MM.1S (cell line): ENCODE data around the gene TGIF1.

Experiments used
- DNase-seq: peaks from one replicate; pipeline ENCODE4 v3.0.0-alpha.2; 2015
- H2AFZ ChIP-seq: fragments of 300-600 bp; sonication (generic); 2 replicates; pipeline ENCODE4 v1.6.0; 2016; ENCODE audit warnings: antibody characterized with exemption, low read length
- H3F3A ChIP-seq: fragments of 300-600 bp; sonication (generic); 2 replicates; pipeline ENCODE4 v1.6.1; 2016; ENCODE audit warnings: mild to moderate bottlenecking, antibody characterized with exemption, low read length, moderate library complexity, mixed read lengths; ENCODE audit not compliant: insufficient read depth
- H3K27ac ChIP-seq: fragments of 300-600 bp; sonication (generic); 2 replicates; pipeline ENCODE4 v1.5.1; 2016; ENCODE audit warnings: mild to moderate bottlenecking, low read length
- H3K27me3 ChIP-seq: fragments of 300-600 bp; sonication (generic); replicated peaks from 2 replicates; pipeline ENCODE4 v1.6.0; 2016; ENCODE audit warnings: low read length; ENCODE audit not compliant: insufficient read depth
- H3K36me3 ChIP-seq: fragments of 300-600 bp; sonication (generic); replicated peaks from 2 replicates; pipeline ENCODE4 v1.6.1; 2016; ENCODE audit warnings: mild to moderate bottlenecking, low read length, mixed read lengths; ENCODE audit not compliant: insufficient read depth
- H3K4me1 ChIP-seq: fragments of 300-600 bp; sonication (generic); 2 replicates; pipeline ENCODE4 v1.6.1; 2016; ENCODE audit warnings: low read length, mixed read lengths
- H3K4me2 ChIP-seq: fragments of 300-600 bp; sonication (generic); 2 replicates; pipeline ENCODE4 v1.6.0; 2016; ENCODE audit warnings: low read depth, low read length
- H3K4me3 ChIP-seq: fragments of 300-600 bp; sonication (generic); 2 replicates; pipeline ENCODE4 v1.5.1; 2016; ENCODE audit warnings: low read length, mixed read lengths
- H3K79me2 ChIP-seq: fragments of 300-600 bp; sonication (generic); 2 replicates; pipeline ENCODE4 v1.6.1; 2016; ENCODE audit warnings: mixed run types, low read length, mixed read lengths
- H3K9ac ChIP-seq: fragments of 300-600 bp; sonication (generic); 2 replicates; pipeline ENCODE4 v1.6.1; 2016; ENCODE audit warnings: low read length, mixed read lengths
- H3K9me2 ChIP-seq: fragments of 300-600 bp; sonication (generic); replicated peaks from 2 replicates; pipeline ENCODE4 v1.6.1; 2016; ENCODE audit warnings: mild to moderate bottlenecking, low read length, mixed read lengths; ENCODE audit not compliant: insufficient read depth
- H3K9me3 ChIP-seq: fragments of 300-600 bp; sonication (generic); replicated peaks from 2 replicates; pipeline ENCODE4 v1.6.1; 2016; ENCODE audit warnings: mild to moderate bottlenecking, low read length, mixed read lengths; ENCODE audit not compliant: insufficient read depth
- H4K20me1 ChIP-seq: fragments of 300-600 bp; sonication (generic); 2 replicates; pipeline ENCODE4 v1.6.1; 2016; ENCODE audit warnings: mild to moderate bottlenecking, low read length, moderate library complexity, mixed read lengths; ENCODE audit not compliant: insufficient read depth
- CTCF ChIP-seq: fragments of 300-600 bp; sonication (generic); IDR thresholded peaks from 2 replicates; pipeline ENCODE4 v1.5.1; 2016; ENCODE audit warnings: antibody characterized with exemption, low read length, mixed read lengths
- EZH2 ChIP-seq: fragments of 300-600 bp; sonication (generic); optimal IDR thresholded peaks from 2 replicates; pipeline ENCODE3; 2017; ENCODE audit warnings: low read depth, mild to moderate bottlenecking, antibody characterized with exemption, low read length, mixed read lengths
- EZH2phosphoT487 ChIP-seq: fragments of 300-600 bp; sonication (generic); IDR thresholded peaks from 2 replicates; pipeline ENCODE4 v1.6.1; 2018; ENCODE audit warnings: antibody characterized with exemption, low read length

TGIF1 gene

DNA sequence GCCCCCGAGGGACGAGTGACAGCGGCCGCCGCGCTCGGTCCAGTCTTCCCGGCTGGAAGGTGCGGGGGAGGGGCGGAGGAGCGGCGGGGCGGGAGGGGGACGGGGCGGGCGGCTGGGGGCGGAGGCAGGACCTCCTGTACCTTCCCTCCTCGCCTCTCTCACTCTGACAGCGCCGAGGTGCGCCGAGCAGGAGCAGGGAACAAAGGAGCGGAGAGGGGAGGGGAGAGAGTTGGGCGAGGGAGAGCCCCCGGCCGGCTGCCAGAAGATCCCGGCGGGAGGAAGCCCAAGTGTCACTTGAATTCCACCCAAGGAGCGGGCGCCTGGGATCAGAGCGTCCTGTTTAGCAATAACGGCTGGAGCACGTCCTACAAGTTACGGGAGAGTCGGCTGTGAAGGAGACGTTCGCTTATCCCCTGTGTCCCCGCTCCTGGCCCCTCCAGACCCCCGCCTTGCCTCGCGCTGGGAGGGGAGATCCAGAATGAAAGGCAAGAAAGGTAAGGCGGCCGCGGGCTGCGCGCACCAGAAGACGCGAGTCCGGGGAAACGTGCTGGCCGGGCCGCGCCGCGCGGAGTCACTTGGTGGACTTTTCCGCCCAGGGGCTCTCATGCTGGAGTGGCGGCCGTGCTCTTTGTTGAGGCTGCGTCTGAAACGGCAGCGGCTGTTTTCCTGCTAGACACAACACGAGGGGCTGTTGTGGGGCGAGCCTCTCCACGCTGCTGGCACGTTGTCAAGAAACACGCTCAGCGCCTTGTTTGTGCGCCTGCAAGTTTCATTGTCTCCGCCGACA lies at the start of gene TGIF1:
Gene TGIF1 (plus strand): TSS at position 161 of the 787 bp plus-strand sequence. CDS start 318 bp downstream, at position 479.
- Histone ChIP-seq H3F3A (peaks cover 34% of the 10 kb centered on the region), H3K27ac (peak within 1 kb of the TSS; percentile 93), H2AFZ (peak within 1 kb of the TSS; percentile 89), H3K9me2 (no peaks in the 10 kb centered on the region), H3K9me3 (no peaks in the 10 kb centered on the region), H3K27me3 (peaks cover 57% of the 10 kb centered on the region), H3K4me2 (peak within 1 kb of the TSS; percentile 96), H3K79me2 (no peaks in the 10 kb centered on the region), H3K4me3 (peak within 1 kb of the TSS; percentile 75), H3K4me1 (peaks cover 12% of the 10 kb centered on the region), H3K36me3 (no peaks in the 10 kb centered on the region), H3K9ac (peak within 1 kb of the TSS; percentile 91), H4K20me1 (no peaks in the 10 kb centered on the region)
- no peak for TF ChIP-seq CTCF
- TF ChIP-seq EZH2phosphoT487, result no peak
- TF ChIP-seq EZH2, result no peak
- DNase-seq, result no peak

- no peak overlapping the region for H3K4me3 ChIP-seq
- no peaks in the 10 kb centered on the region for H3K79me2 ChIP-seq
- DNase-seq, result no peak
- H3K4me1 ChIP-seq, result 0 out of 2 replicates have a peak, but pooled peaks cover 3% of the 10 kb centered on the region
- no peaks in the 10 kb centered on the region for H3K9me2 ChIP-seq
- H3K27me3 ChIP-seq, result no peaks in the 10 kb centered on the region
- H3K4me2 ChIP-seq, result no peak overlapping the region
- H3F3A ChIP-seq, result no peaks in the 10 kb centered on the region
- H4K20me1 ChIP-seq, result no peaks in the 10 kb centered on the region
- no peak overlapping the region for H2AFZ ChIP-seq
- H3K9ac ChIP-seq, result no peak overlapping the region
- H3K9me3 ChIP-seq, result no peaks in the 10 kb centered on the region
- no peak overlapping the region for H3K27ac ChIP-seq
- TF ChIP-seq CTCF (no peak), EZH2phosphoT487 (no peak), EZH2 (no peak)
- H3K36me3 ChIP-seq, result no peaks in the 10 kb centered on the region
Measured at GRCh38 chr18:3400567-3401296, 49.2 kb upstream of the TGIF1 start.

DNA sequence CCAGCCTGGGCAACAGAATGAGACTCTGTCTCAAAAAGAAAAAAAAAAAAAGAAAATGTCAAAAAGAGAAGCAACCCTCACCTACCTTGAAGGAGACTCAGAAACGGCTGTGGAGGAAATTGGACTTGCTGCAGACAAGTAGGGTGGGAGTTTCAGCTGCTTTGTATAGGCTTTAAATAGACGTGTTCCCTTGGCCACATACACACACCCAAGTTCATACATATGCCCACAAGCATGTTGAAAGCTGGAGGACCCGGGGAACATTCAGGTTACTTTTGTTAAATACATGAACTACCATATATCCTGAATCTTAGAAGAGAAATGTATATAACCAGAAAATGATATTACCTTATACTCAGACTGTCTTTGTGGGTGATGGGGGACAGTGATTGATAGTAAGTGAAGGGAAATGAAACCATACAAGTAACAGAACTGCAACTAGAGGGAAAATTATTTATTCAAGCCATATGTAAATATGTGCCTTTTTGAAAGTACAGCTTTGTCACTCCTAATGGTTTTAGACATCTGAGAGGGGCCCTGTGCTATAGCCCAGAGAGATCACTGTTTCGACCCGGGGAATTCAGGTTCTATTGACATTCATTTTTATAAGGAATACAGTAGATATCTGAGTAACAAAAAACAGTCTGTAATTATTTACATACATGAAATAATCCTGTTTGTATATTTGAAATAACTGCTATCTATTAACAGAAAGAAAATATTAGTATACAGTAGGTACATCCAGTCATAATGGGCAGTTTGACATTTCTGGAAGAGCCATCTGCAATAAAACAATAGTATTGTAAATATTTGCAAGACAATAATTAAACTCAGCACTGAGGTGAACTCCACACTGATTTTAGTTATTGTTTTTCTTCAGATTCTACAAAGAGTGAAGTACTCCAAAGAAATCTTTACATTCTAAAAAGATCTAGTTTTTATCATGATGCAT lies 48.0 kb upstream of the TGIF1 start:
- H3K9me2 ChIP-seq, result no peaks in the 10 kb centered on the region
- no peak for DNase-seq
- 0 out of 2 replicates have a peak, but pooled peaks cover 3% of the 10 kb centered on the region for H3K4me1 ChIP-seq
- H3K36me3 ChIP-seq, result no peaks in the 10 kb centered on the region
- no peaks in the 10 kb centered on the region for H3K79me2 ChIP-seq
- no peaks in the 10 kb centered on the region for H3K27me3 ChIP-seq
- H3K4me3 ChIP-seq, result no peak overlapping the region
- no peak overlapping the region for H3K27ac ChIP-seq
- H3K4me2 ChIP-seq, result no peak overlapping the region
- H3F3A ChIP-seq, result no peaks in the 10 kb centered on the region
- no peaks in the 10 kb centered on the region for H3K9me3 ChIP-seq
- TF ChIP-seq EZH2 (no peak), EZH2phosphoT487 (no peak), CTCF (no peak)
- H2AFZ ChIP-seq, result no peak overlapping the region
- H3K9ac ChIP-seq, result no peak overlapping the region
- no peaks in the 10 kb centered on the region for H4K20me1 ChIP-seq
